Central memory CD8-positive, alpha-beta T cell (primary cell): ENCODE data around the gene COL23A1.
A peak's percentile ranks its signal among the peaks of the same experiment; 100 is the strongest.

ENCODE experiments used
- ATAC-seq: fragments of 150-1000 bp; cut with Tn5 transposase; replicated peaks from 2 replicates; pipeline ENCODE4 v1.10.0; 2022; ENCODE audit warnings: mild to moderate bottlenecking, moderate FRiP score, moderate number of reproducible peaks; ENCODE audit not compliant: poor library complexity, severe bottlenecking; ENCODE audit errors: extremely low read depth
- DNase-seq, 2 donors: peaks; one replicate each; pipeline ENCODE4 v3.0.0; 2021; ENCODE audit warnings: low spot score in 2 of 2
- H3K27ac Mint-ChIP-seq: one replicate; pipeline ENCODE4 v1.8.0; 2022; ENCODE audit warnings: low read depth, mild to moderate bottlenecking, moderate library complexity, mixed read lengths
- H3K27me3 Mint-ChIP-seq: one replicate; pipeline ENCODE4 v1.8.0; 2022; ENCODE audit warnings: mixed read lengths
- H3K36me3 Mint-ChIP-seq: one replicate; pipeline ENCODE4 v1.8.0; 2022; ENCODE audit warnings: mild to moderate bottlenecking, moderate library complexity, mixed read lengths; ENCODE audit not compliant: insufficient read depth
- H3K4me1 Mint-ChIP-seq: one replicate; pipeline ENCODE4 v1.8.0; 2022; ENCODE audit warnings: mixed read lengths
- H3K4me3 Mint-ChIP-seq: one replicate; pipeline ENCODE4 v1.8.0; 2022; ENCODE audit warnings: mild to moderate bottlenecking, moderate library complexity, mixed read lengths
- H3K9me3 Mint-ChIP-seq: one replicate; pipeline ENCODE4 v1.8.0; 2022; ENCODE audit warnings: mixed read lengths

The COL23A1 gene

DNA sequence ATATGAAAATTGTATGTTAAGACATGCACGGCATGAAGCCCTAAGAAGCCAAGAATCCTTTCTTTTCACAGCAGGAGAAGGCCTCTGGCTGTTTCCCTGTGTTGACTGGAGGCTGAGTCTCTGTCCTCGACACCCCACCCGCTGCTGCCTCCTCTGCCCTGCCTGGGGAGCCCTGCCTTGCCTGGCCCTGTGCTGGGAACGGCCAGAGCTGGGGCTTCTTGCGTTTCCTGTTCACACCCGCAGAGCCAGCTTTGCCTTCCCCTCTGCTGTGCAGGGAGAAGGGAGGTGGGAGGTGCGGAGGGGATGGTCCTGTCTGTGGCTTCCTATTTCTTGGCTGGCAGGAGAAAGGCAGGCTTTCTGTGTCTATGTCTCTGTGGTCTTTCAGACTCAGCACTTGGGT, 396.2 kb downstream of the COL23A1 start:
- Mint-ChIP-seq H3K4me3 (peak overlapping the region; percentile 64), H3K27ac (no peak overlapping the region), H3K36me3 (no peaks in the 10 kb centered on the region), H3K27me3 (no peaks in the 10 kb centered on the region), H3K9me3 (no peaks in the 10 kb centered on the region), H3K4me1 (peaks cover 31% of the 10 kb centered on the region)
- DNase-seq = no peak
- ATAC-seq = no peak

DNA sequence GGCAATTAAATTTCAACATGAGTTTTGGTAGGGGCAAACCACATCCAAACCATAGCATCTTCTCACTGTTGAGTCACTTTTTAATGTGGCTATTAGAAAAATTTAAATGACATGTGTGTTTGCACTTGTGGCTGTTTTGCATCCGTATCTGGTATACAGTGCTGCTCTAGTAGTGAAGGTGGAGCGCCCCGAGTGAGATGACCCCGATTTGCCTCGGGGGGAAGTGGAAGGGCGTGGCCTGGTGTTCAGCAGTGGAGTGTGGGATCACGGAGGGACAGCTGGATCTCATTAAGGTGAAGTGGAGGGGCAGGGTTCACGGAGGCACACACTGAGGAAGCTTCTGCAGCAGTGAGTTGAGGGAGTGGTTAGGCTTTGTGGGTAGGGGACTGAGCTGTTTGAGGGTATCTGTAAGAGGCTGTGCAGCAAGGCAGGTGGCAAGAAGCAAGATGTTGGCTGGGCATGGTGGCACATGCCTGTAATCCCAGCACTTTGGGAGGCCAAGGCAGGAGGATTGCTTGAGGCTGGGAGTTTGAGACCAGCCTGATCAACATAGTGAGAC, 396.9 kb downstream of the COL23A1 start:
- ATAC-seq = peak; percentile 83
- H3K4me3 Mint-ChIP-seq = peak overlapping the region; percentile 62
- H3K27me3 Mint-ChIP-seq = no peaks in the 10 kb centered on the region
- peak overlapping the region; percentile 34 for H3K27ac Mint-ChIP-seq
- no peaks in the 10 kb centered on the region for H3K9me3 Mint-ChIP-seq
- H3K4me1 Mint-ChIP-seq = peaks cover 31% of the 10 kb centered on the region
- DNase-seq = no peak
- peaks cover 2% of the 10 kb centered on the region for H3K36me3 Mint-ChIP-seq

GRCh38 chr5:178192787-178193186, 397.4 kb downstream of the COL23A1 start:
- no peaks in the 10 kb centered on the region for H3K9me3 Mint-ChIP-seq
- peak overlapping the region; percentile 34 for H3K27ac Mint-ChIP-seq
- no peak for ATAC-seq
- no peak for DNase-seq
- peak overlapping the region; percentile 62 for H3K4me3 Mint-ChIP-seq
- H3K36me3 Mint-ChIP-seq = peaks cover 2% of the 10 kb centered on the region
- peaks cover 31% of the 10 kb centered on the region for H3K4me1 Mint-ChIP-seq
- no peaks in the 10 kb centered on the region for H3K27me3 Mint-ChIP-seq

DNA sequence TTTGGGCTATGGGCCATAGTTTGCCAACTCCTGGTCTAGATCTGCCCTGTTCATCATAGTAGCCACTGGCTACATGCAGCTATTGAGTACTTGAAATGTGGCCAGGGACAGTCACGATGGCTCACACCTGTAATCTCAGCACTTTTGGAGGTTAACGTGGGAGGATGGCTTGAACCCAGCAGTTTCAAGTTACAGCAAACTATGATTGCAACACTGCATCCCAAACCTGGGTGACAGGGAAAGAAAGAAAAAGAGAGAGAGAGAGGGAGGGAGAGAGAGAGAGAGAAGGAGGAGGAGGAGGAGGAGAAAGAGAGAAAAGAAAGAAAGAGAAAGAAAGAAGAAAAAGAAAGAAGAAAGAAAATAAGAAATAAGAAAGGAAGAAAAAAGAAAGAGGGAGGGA, 397.9 kb downstream of the COL23A1 start:
- peak overlapping the region; percentile 51 for H3K4me3 Mint-ChIP-seq
- peaks cover 2% of the 10 kb centered on the region for H3K36me3 Mint-ChIP-seq
- no peak overlapping the region for H3K27ac Mint-ChIP-seq
- H3K4me1 Mint-ChIP-seq = peaks cover 31% of the 10 kb centered on the region
- no peaks in the 10 kb centered on the region for H3K27me3 Mint-ChIP-seq
- no peak for DNase-seq
- no peaks in the 10 kb centered on the region for H3K9me3 Mint-ChIP-seq
- ATAC-seq = no peak

GRCh38 chr5:178191661-178192060, 398.5 kb downstream of the COL23A1 start:
- no peak overlapping the region for H3K4me3 Mint-ChIP-seq
- ATAC-seq (no peak), DNase-seq (no peak)
- peaks cover 31% of the 10 kb centered on the region for H3K4me1 Mint-ChIP-seq
- no peaks in the 10 kb centered on the region for H3K9me3 Mint-ChIP-seq
- H3K36me3 Mint-ChIP-seq = peaks cover 2% of the 10 kb centered on the region
- H3K27me3 Mint-ChIP-seq = no peaks in the 10 kb centered on the region
- no peak overlapping the region for H3K27ac Mint-ChIP-seq

GRCh38 chr5:178189433-178189832, 400.8 kb downstream of the COL23A1 start:
- Mint-ChIP-seq H3K27ac (no peak overlapping the region), H3K36me3 (peaks cover 2% of the 10 kb centered on the region), H3K9me3 (no peaks in the 10 kb centered on the region), H3K4me3 (no peak overlapping the region), H3K27me3 (no peaks in the 10 kb centered on the region), H3K4me1 (peaks cover 24% of the 10 kb centered on the region)
- ATAC-seq (no peak), DNase-seq (no peak)
